CD4-positive, alpha-beta T cell treated with Interleukin-12 subunit alpha and Interleukin-12 subunit beta, for 1 hour (primary cell): ENCODE data around the gene ASPHD1.
A peak's percentile ranks its signal among the peaks of the same experiment; 100 is the strongest.
"Not testable (repeated sequence)": the region's sequence is repeated elsewhere in the genome, so short reads cannot be mapped to it uniquely, and the experiment has no call there.

Source experiments
- DNase-seq: peaks from one replicate; pipeline ENCODE4 v3.0.0-alpha.2; 2020

Gene ASPHD1

GRCh38 chr16:29877266-29877961 is 22.9 kb upstream of the ASPHD1 start:
- DNase-seq: peak; percentile 63

GRCh38 chr16:29878172-29878571 is 22.1 kb upstream of the ASPHD1 start:
- no peak for DNase-seq

GRCh38 chr16:29881050-29881449 is 19.2 kb upstream of the ASPHD1 start:
- DNase-seq: no peak

- no peak for DNase-seq
Observed at GRCh38 chr16:29883987-29884386, 16.3 kb upstream of the ASPHD1 start.

- not testable (repeated sequence) for DNase-seq
Observed at GRCh38 chr16:29889372-29889771, 10.9 kb upstream of the ASPHD1 start.

- no peak for DNase-seq
Observed at GRCh38 chr16:29891525-29892457, 8.5 kb upstream of the ASPHD1 start.

GRCh38 chr16:29892458-29892813 is 7.9 kb upstream of the ASPHD1 start:
- no peak for DNase-seq

GRCh38 chr16:29893553-29893952 is 6.7 kb upstream of the ASPHD1 start:
- DNase-seq: no peak

GRCh38 chr16:29894352-29894751 is 5.9 kb upstream of the ASPHD1 start:
- DNase-seq: no peak

- DNase-seq: no peak
Observed at GRCh38 chr16:29896841-29897240, 3.4 kb upstream of the ASPHD1 start.

GRCh38 chr16:29897333-29897732 is 3.0 kb upstream of the ASPHD1 start:
- no peak for DNase-seq

GRCh38 chr16:29898135-29898803 is 2.0 kb upstream of the ASPHD1 start:
- no peak for DNase-seq

GRCh38 chr16:29898804-29899515 is 1.3 kb upstream of the ASPHD1 start:
- no peak for DNase-seq

GRCh38 chr16:29899516-29900101 is 679 bp upstream of the ASPHD1 start, which contains the start of gene SEZ6L2:
Gene SEZ6L2, minus strand, starts transcription at chr16:29899550. Its CDS starts 531 bp downstream, at chr16:29899019.
- no peak for DNase-seq

GRCh38 chr16:29900888-29901606 is 759 bp downstream of the ASPHD1 start:
- DNase-seq: no peak

GRCh38 chr16:29901607-29901945 is 1.3 kb downstream of the ASPHD1 start:
- no peak for DNase-seq

GRCh38 chr16:29903590-29903989 is 3.3 kb downstream of the ASPHD1 start:
- DNase-seq: no peak

- no peak for DNase-seq
Observed at GRCh38 chr16:29904947-29905346, 4.7 kb downstream of the ASPHD1 start.

- DNase-seq: no peak
Observed at GRCh38 chr16:29905668-29906067, 5.4 kb downstream of the ASPHD1 start.

- no peak for DNase-seq
Observed at GRCh38 chr16:29906520-29907244, 6.4 kb downstream of the ASPHD1 start.

GRCh38 chr16:29907973-29908372 is 7.7 kb downstream of the ASPHD1 start:
- no peak for DNase-seq
